Loucy (cell line): ENCODE data around the gene FEZF2.

ENCODE experiments used
- CTCF ChIP-seq: fragments of 200-600 bp; sonication (generic); conservative IDR thresholded peaks from 2 replicates; pipeline ENCODE4 v1.5.1; 2014; ENCODE audit warnings: mild to moderate bottlenecking, antibody characterized with exemption, low read length
- EZH2phosphoT487 ChIP-seq: fragments of 200-600 bp; IDR thresholded peaks from 2 replicates; pipeline ENCODE4 v1.6.1; 2018; ENCODE audit warnings: antibody characterized with exemption, mild to moderate bottlenecking, moderate library complexity, borderline replicate concordance

GRCh38 chr3:62392626-62393292 lies 19.4 kb upstream of the FEZF2 start:
- no peak for TF ChIP-seq CTCF
- no peak for TF ChIP-seq EZH2phosphoT487
